IPS-15b (cell line): ENCODE measurements around the gene TCEAL1.

Experiments
- H3K27me3 ChIP-seq: one replicate; pipeline ENCODE4 v1.6.1; 2013; ENCODE audit warnings: low read length; ENCODE audit not compliant: control insufficient read depth, insufficient read depth
- H3K36me3 ChIP-seq: one replicate; pipeline ENCODE4 v1.6.1; 2013; ENCODE audit warnings: low read length; ENCODE audit not compliant: control insufficient read depth, insufficient read depth
- H3K4me1 ChIP-seq: one replicate; pipeline ENCODE4 v1.6.1; 2013; ENCODE audit warnings: mild to moderate bottlenecking, low read length; ENCODE audit not compliant: control insufficient read depth, insufficient read depth
- H3K4me3 ChIP-seq: one replicate; pipeline ENCODE4 v1.5.1; 2013; ENCODE audit warnings: low read depth, low read length
- H3K9ac ChIP-seq: one replicate; pipeline ENCODE4 v1.6.1; 2013; ENCODE audit warnings: low read depth, mild to moderate bottlenecking, low read length
- H3K9me3 ChIP-seq: one replicate; pipeline ENCODE4 v1.6.1; 2013; ENCODE audit warnings: mild to moderate bottlenecking, low read length; ENCODE audit not compliant: control insufficient read depth, insufficient read depth

TCEAL1 gene

GRCh38 chrX:103613362-103613890, 15.3 kb upstream of the TCEAL1 start:
- H3K27me3 ChIP-seq: no peaks in the 10 kb centered on the region
- H3K4me1 ChIP-seq: peaks cover 16% of the 10 kb centered on the region
- H3K36me3 ChIP-seq: no peaks in the 10 kb centered on the region
- H3K9ac ChIP-seq: no peak overlapping the region
- no peak overlapping the region for H3K4me3 ChIP-seq
- H3K9me3 ChIP-seq: no peaks in the 10 kb centered on the region

- no peaks in the 10 kb centered on the region for H3K9me3 ChIP-seq
- no peak overlapping the region for H3K9ac ChIP-seq
- H3K36me3 ChIP-seq: no peaks in the 10 kb centered on the region
- peaks cover 16% of the 10 kb centered on the region for H3K4me1 ChIP-seq
- H3K27me3 ChIP-seq: no peaks in the 10 kb centered on the region
- no peak overlapping the region for H3K4me3 ChIP-seq
These were observed 13.8 kb upstream of the TCEAL1 start for GRCh38 chrX:103614999-103615398.

GRCh38 chrX:103615781-103616371, 12.9 kb upstream of the TCEAL1 start:
- no peaks in the 10 kb centered on the region for H3K27me3 ChIP-seq
- no peak overlapping the region for H3K9ac ChIP-seq
- H3K9me3 ChIP-seq: no peaks in the 10 kb centered on the region
- peaks cover 16% of the 10 kb centered on the region for H3K4me1 ChIP-seq
- no peaks in the 10 kb centered on the region for H3K36me3 ChIP-seq
- no peak overlapping the region for H3K4me3 ChIP-seq

GRCh38 chrX:103616676-103617186, 12.0 kb upstream of the TCEAL1 start:
- H3K4me3 ChIP-seq: no peak overlapping the region
- H3K9me3 ChIP-seq: no peaks in the 10 kb centered on the region
- H3K4me1 ChIP-seq: peaks cover 16% of the 10 kb centered on the region
- no peaks in the 10 kb centered on the region for H3K27me3 ChIP-seq
- H3K36me3 ChIP-seq: no peaks in the 10 kb centered on the region
- H3K9ac ChIP-seq: no peak overlapping the region

- H3K4me1 ChIP-seq: peaks cover 2% of the 10 kb centered on the region
- H3K9ac ChIP-seq: no peak overlapping the region
- H3K4me3 ChIP-seq: no peak overlapping the region
- H3K27me3 ChIP-seq: no peaks in the 10 kb centered on the region
- no peaks in the 10 kb centered on the region for H3K9me3 ChIP-seq
- H3K36me3 ChIP-seq: no peaks in the 10 kb centered on the region
These were observed 4.7 kb upstream of the TCEAL1 start for GRCh38 chrX:103624111-103624510.

GRCh38 chrX:103626855-103627254, 1.9 kb upstream of the TCEAL1 start:
- H3K27me3 ChIP-seq: no peaks in the 10 kb centered on the region
- H3K36me3 ChIP-seq: no peaks in the 10 kb centered on the region
- no peaks in the 10 kb centered on the region for H3K9me3 ChIP-seq
- H3K9ac ChIP-seq: no peak overlapping the region
- H3K4me3 ChIP-seq: no peak overlapping the region
- peaks cover 2% of the 10 kb centered on the region for H3K4me1 ChIP-seq

GRCh38 chrX:103629318-103630170, 769 bp downstream of the TCEAL1 start:
- Histone ChIP-seq H3K4me3 (peak overlapping the region; percentile 89), H3K36me3 (no peaks in the 10 kb centered on the region), H3K27me3 (no peaks in the 10 kb centered on the region), H3K9me3 (no peaks in the 10 kb centered on the region), H3K4me1 (no peaks in the 10 kb centered on the region), H3K9ac (peak overlapping the region; percentile 77)

- H3K4me3 ChIP-seq: peak overlapping the region; percentile 89
These were observed 1.4 kb downstream of the TCEAL1 start for GRCh38 chrX:103630171-103630511.

GRCh38 chrX:103631145-103631544, 2.4 kb downstream of the TCEAL1 start:
- H3K27me3 ChIP-seq: no peaks in the 10 kb centered on the region
- H3K4me1 ChIP-seq: no peaks in the 10 kb centered on the region
- H3K9me3 ChIP-seq: no peaks in the 10 kb centered on the region
- no peak overlapping the region for H3K9ac ChIP-seq
- no peak overlapping the region for H3K4me3 ChIP-seq
- H3K36me3 ChIP-seq: no peaks in the 10 kb centered on the region

More at GRCh38 chrX:103630171-103630511, 1.4 kb downstream of the TCEAL1 start:
- Histone ChIP-seq H3K9me3 (no peaks in the 10 kb centered on the region), H3K9ac (no peak overlapping the region), H3K36me3 (no peaks in the 10 kb centered on the region), H3K4me1 (no peaks in the 10 kb centered on the region), H3K27me3 (no peaks in the 10 kb centered on the region)

- Histone ChIP-seq H3K4me3 (no peak overlapping the region), H3K4me1 (peaks cover 2% of the 10 kb centered on the region), H3K27me3 (no peaks in the 10 kb centered on the region), H3K9ac (no peak overlapping the region), H3K36me3 (no peaks in the 10 kb centered on the region), H3K9me3 (no peaks in the 10 kb centered on the region)
These were observed 6.7 kb downstream of the TCEAL1 start for GRCh38 chrX:103635436-103635835.

GRCh38 chrX:103637604-103638338, 9.0 kb downstream of the TCEAL1 start:
- H3K9me3 ChIP-seq: no peaks in the 10 kb centered on the region
- no peaks in the 10 kb centered on the region for H3K36me3 ChIP-seq
- no peaks in the 10 kb centered on the region for H3K27me3 ChIP-seq
- H3K9ac ChIP-seq: no peak overlapping the region
- H3K4me3 ChIP-seq: no peak overlapping the region
- H3K4me1 ChIP-seq: peaks cover 2% of the 10 kb centered on the region
